ENCODE data around the gene GRIK4. TPM values are rescaled to one million over a fixed set of nuclear protein-coding genes. Genes with fewer than 3 reads are reported as not detected.

Gene GRIK4
- total RNA-seq, 1 experiment from 2014 or later: not detected

GRCh38 chr11:120749395-120749794 lies 237.8 kb downstream of the GRIK4 start:
- intact Hi-C loops (cut with micrococcal nuclease): no loop called here
- Histone ChIP-seq H3K9me2 (replicated peaks; ENCODE audit: low read length) (no peaks in the 10 kb centered on the region), H3K4me2 (ENCODE audit: low read length) (no peak overlapping the region), H4K20me1 (ENCODE audit: low read length) (no peaks in the 10 kb centered on the region), H2AFZ (ENCODE audit: low read length) (no peak overlapping the region), H3K27ac (ENCODE audit: low read length) (no peak overlapping the region), H3K9me3 (ENCODE audit: low read length) (no peaks in the 10 kb centered on the region), H3K4me1 (ENCODE audit: insufficient read depth, low read length) (no peaks in the 10 kb centered on the region), H3F3A (ENCODE audit: low read length, unreplicated experiment) (no peaks in the 10 kb centered on the region), H3K4me3 (ENCODE audit: low read length) (no peak overlapping the region), H3K36me3 (ENCODE audit: low read depth, low read length) (no peaks in the 10 kb centered on the region), H3K9ac (ENCODE audit: low read length) (no peak overlapping the region), H3K27me3 (ENCODE audit: low read length) (peaks cover 90% of the 10 kb centered on the region), H3K79me2 (ENCODE audit: low read length) (no peaks in the 10 kb centered on the region)
- no TSS peak for BruUV-seq (replicated peaks)
- POLR2A ChIA-PET (ENCODE audit: unreplicated experiment): no interaction called here
- ATAC-seq: no peak
- no peak for TF ChIP-seq CTCF (conservative IDR thresholded peaks at IDR 0.05; ENCODE audit: low read depth, low read length)
- TF ChIP-seq EZH2phosphoT487 (IDR thresholded peaks at IDR 0.05; ENCODE audit: borderline replicate concordance, low read length): no peak
- no peak for TF ChIP-seq EZH2 (IDR thresholded peaks at IDR 0.05; ENCODE audit: low read length, unreplicated experiment)
- CTCF ChIA-PET: no interaction called here
- DNase-seq: no peak

GRCh38 chr11:120750647-120751549 lies 239.3 kb downstream of the GRIK4 start:
- no peak overlapping the region for H3K27ac ChIP-seq (ENCODE audit: low read length)
- ChIA-PET CTCF (no interaction called here), POLR2A (ENCODE audit: unreplicated experiment) (no interaction called here)
- BruUV-seq (replicated peaks): no TSS peak
- no peak overlapping the region for H3K4me2 ChIP-seq (ENCODE audit: low read length)
- intact Hi-C loops (cut with micrococcal nuclease): no loop called here
- no peaks in the 10 kb centered on the region for H4K20me1 ChIP-seq (ENCODE audit: low read length)
- H3K9ac ChIP-seq (ENCODE audit: low read length): no peak overlapping the region
- DNase-seq (no peak), ATAC-seq (no peak)
- no peaks in the 10 kb centered on the region for H3F3A ChIP-seq (ENCODE audit: low read length, unreplicated experiment)
- no peaks in the 10 kb centered on the region for H3K9me3 ChIP-seq (ENCODE audit: low read length)
- no peaks in the 10 kb centered on the region for H3K9me2 ChIP-seq (replicated peaks; ENCODE audit: low read length)
- H2AFZ ChIP-seq (ENCODE audit: low read length): no peak overlapping the region
- no peaks in the 10 kb centered on the region for H3K4me1 ChIP-seq (ENCODE audit: insufficient read depth, low read length)
- no peaks in the 10 kb centered on the region for H3K79me2 ChIP-seq (ENCODE audit: low read length)
- no peak overlapping the region for H3K4me3 ChIP-seq (ENCODE audit: low read length)
- no peaks in the 10 kb centered on the region for H3K36me3 ChIP-seq (ENCODE audit: low read depth, low read length)
- no peak for TF ChIP-seq CTCF (conservative IDR thresholded peaks at IDR 0.05; ENCODE audit: low read depth, low read length)
- H3K27me3 ChIP-seq (ENCODE audit: low read length): peaks cover 75% of the 10 kb centered on the region

- POLR2A ChIA-PET (ENCODE audit: unreplicated experiment): no interaction called here
- Histone ChIP-seq H3K27me3 (ENCODE audit: low read length) (peaks cover 69% of the 10 kb centered on the region), H3K9me2 (replicated peaks; ENCODE audit: low read length) (no peaks in the 10 kb centered on the region), H3K27ac (ENCODE audit: low read length) (no peak overlapping the region), H3K9ac (ENCODE audit: low read length) (no peak overlapping the region), H3K79me2 (ENCODE audit: low read length) (no peaks in the 10 kb centered on the region), H2AFZ (ENCODE audit: low read length) (no peak overlapping the region), H3F3A (ENCODE audit: low read length, unreplicated experiment) (no peaks in the 10 kb centered on the region), H3K4me3 (ENCODE audit: low read length) (no peak overlapping the region), H3K36me3 (ENCODE audit: low read depth, low read length) (no peaks in the 10 kb centered on the region), H3K4me2 (ENCODE audit: low read length) (no peak overlapping the region), H4K20me1 (ENCODE audit: low read length) (no peaks in the 10 kb centered on the region), H3K9me3 (ENCODE audit: low read length) (no peaks in the 10 kb centered on the region), H3K4me1 (ENCODE audit: insufficient read depth, low read length) (no peaks in the 10 kb centered on the region)
- intact Hi-C loops (cut with micrococcal nuclease): no loop called here
- CTCF ChIA-PET: no interaction called here
- DNase-seq (no peak), ATAC-seq (no peak)
- TF ChIP-seq EZH2phosphoT487 (IDR thresholded peaks at IDR 0.05; ENCODE audit: borderline replicate concordance, low read length): no peak
- TF ChIP-seq EZH2 (IDR thresholded peaks at IDR 0.05; ENCODE audit: low read length, unreplicated experiment): no peak
- TF ChIP-seq CTCF (conservative IDR thresholded peaks at IDR 0.05; ENCODE audit: low read depth, low read length): no peak
- no TSS peak for BruUV-seq (replicated peaks)
Measured at GRCh38 chr11:120751550-120751949, 240.0 kb downstream of the GRIK4 start.

Data from PC-3 (cell line).